Endothelial cell of umbilical vein (primary cell): ENCODE measurements around the gene ACP1. TPM values are rescaled to one million over a fixed set of nuclear protein-coding genes. Genes with fewer than 3 reads are reported as not detected.

Experiments used
- BruUV-seq: library from RNA; stranded (reverse); fragments of 400-500 nt; replicated peaks from 2 replicates; lab custom pipeline; 2021; lab: Mats Ljungman, UMichigan
- CTCF ChIA-PET: fragments of 300-600, 350-600 bp; sonication (Branson Sonifier 250); formaldehyde crosslinking; loops from one replicate; lab custom pipeline; 2021; ENCODE audit warnings: antibody characterized with exemption, inconsistent platforms; lab: Charles Lee
- POLR2A ChIA-PET: fragments of 300-600, 350-600 bp; sonication (Branson Sonifier 250); formaldehyde crosslinking; loops from one replicate; lab custom pipeline; 2021; ENCODE audit warnings: antibody characterized with exemption, inconsistent platforms; lab: Charles Lee
- DNase-seq: peaks from one replicate; pipeline ENCODE4 v3.0.0-alpha.2; 2011; ENCODE audit warnings: low read depth, low spot score
- FAIRE-seq: peaks from 2 replicates; lab custom pipeline; 2011; peaks lifted over from hg19 to GRCh38; lab: Jason Lieb, UNC
- H2AFZ ChIP-seq: 2 replicates; pipeline ENCODE4 v1.6.0; 2012; ENCODE audit warnings: low read depth, low read length, control low read depth, inconsistent platforms
- H3K27ac ChIP-seq: 2 replicates; pipeline ENCODE4 v1.5.1; 2011; ENCODE audit warnings: low read depth, mild to moderate bottlenecking, control low read depth, low read length, moderate library complexity; ENCODE audit not compliant: insufficient read depth
- H3K27me3 ChIP-seq, 2 experiments: 2 replicates each; pipeline versions ENCODE4 v1.6.0 to v1.6.1; 2011; ENCODE audit warnings: low read length in 2 of 2, mixed read lengths in 1 of 2; ENCODE audit not compliant: control insufficient read depth in 2 of 2, insufficient read depth in 2 of 2
- H3K36me3 ChIP-seq, 2 experiments: 2 replicates in 1 of 2; 3 replicates in 1 of 2; pipeline ENCODE4 v1.5.1; 2011; ENCODE audit warnings: low read length in 2 of 2, mild to moderate bottlenecking in 1 of 2, moderate library complexity in 1 of 2; ENCODE audit not compliant: control insufficient read depth in 2 of 2, insufficient read depth in 2 of 2; ENCODE audit errors: extremely low read depth in 1 of 2
- H3K4me1 ChIP-seq: 3 replicates; pipeline ENCODE4 v1.5.1; 2011; ENCODE audit warnings: mild to moderate bottlenecking, low read length; ENCODE audit not compliant: control insufficient read depth, insufficient read depth; ENCODE audit errors: extremely low read depth
- H3K4me2 ChIP-seq: 2 replicates; pipeline ENCODE4 v1.6.1; 2011; ENCODE audit warnings: low read length, control low read depth, mixed read lengths; ENCODE audit not compliant: insufficient read depth
- H3K4me3 ChIP-seq, 3 experiments: fragments of 200-600 bp in 1 of 3; sonication (generic), shearing (Covaris generic) in 1 of 3; replicated peaks in 1 of 3; 2 replicates each; pipeline ENCODE4 v1.5.1; 2011 to 2016; ENCODE audit warnings: control low read depth in 3 of 3, low read length in 3 of 3, mild to moderate bottlenecking in 2 of 3, inconsistent platforms in 1 of 3, low read depth in 1 of 3, moderate library complexity in 1 of 3; ENCODE audit not compliant: insufficient read depth in 1 of 3
- H3K79me2 ChIP-seq: 2 replicates; pipeline ENCODE4 v1.6.0; 2012; ENCODE audit warnings: low read length, inconsistent platforms; ENCODE audit not compliant: control insufficient read depth, insufficient read depth
- H3K9ac ChIP-seq: replicated peaks from 2 replicates; pipeline ENCODE3; 2011; ENCODE audit warnings: low read length, control low read depth; ENCODE audit not compliant: insufficient read depth; ENCODE audit errors: extremely low read depth
- H3K9me1 ChIP-seq: replicated peaks from 3 replicates; pipeline ENCODE4 v1.6.0; 2011; ENCODE audit warnings: mild to moderate bottlenecking, low read length; ENCODE audit not compliant: control insufficient read depth, insufficient read depth; ENCODE audit errors: extremely low read depth
- H3K9me3 ChIP-seq: replicated peaks from 2 replicates; pipeline ENCODE4 v1.5.1; 2012; ENCODE audit warnings: low read length, inconsistent platforms; ENCODE audit not compliant: control insufficient read depth, insufficient read depth
- H4K20me1 ChIP-seq: replicated peaks from 2 replicates; pipeline ENCODE3; 2011; ENCODE audit warnings: mild to moderate bottlenecking, low read length; ENCODE audit not compliant: control insufficient read depth, insufficient read depth; ENCODE audit errors: extremely low read depth
- EZH2 ChIP-seq: IDR thresholded peaks from 2 replicates; pipeline ENCODE4 v1.6.1; 2012; ENCODE audit warnings: borderline replicate concordance, low read depth, mild to moderate bottlenecking, moderate library complexity, low read length, inconsistent platforms; ENCODE audit not compliant: severe bottlenecking
- FOS ChIP-seq: IDR thresholded peaks from 2 replicates; pipeline ENCODE4 v1.6.1; 2011; ENCODE audit warnings: mild to moderate bottlenecking, low read length, moderate library complexity, borderline replicate concordance; ENCODE audit not compliant: insufficient read depth
- GATA2 ChIP-seq: IDR thresholded peaks from 2 replicates; pipeline ENCODE4 v1.7.0; 2011; ENCODE audit warnings: low read depth, mild to moderate bottlenecking, moderate library complexity, mixed read lengths, low read length; ENCODE audit not compliant: insufficient read length, insufficient read depth
- JUN ChIP-seq: IDR thresholded peaks from 2 replicates; pipeline ENCODE4 v1.6.1; 2011; ENCODE audit warnings: borderline replicate concordance, low read depth; ENCODE audit not compliant: insufficient read length, insufficient read depth
- MYC ChIP-seq: IDR thresholded peaks from one replicate; pipeline ENCODE4 v1.6.1; 2011; ENCODE audit warnings: mild to moderate bottlenecking, low read depth, low read length
- POLR2A ChIP-seq: IDR thresholded peaks from 2 replicates; pipeline ENCODE4 v1.6.1; 2012; ENCODE audit warnings: low read depth, mild to moderate bottlenecking, control low read depth, low read length
- POLR2AphosphoS5 ChIP-seq: IDR thresholded peaks from 2 replicates; pipeline ENCODE4 v1.6.1; 2012; ENCODE audit warnings: low read depth, mild to moderate bottlenecking, control low read depth, low read length, moderate library complexity; ENCODE audit not compliant: insufficient read depth
- dilution Hi-C: fragments of 300-500 bp; cut with MboI; formaldehyde crosslinking; loops from one replicate; pipeline ENCODE4 v1.15.0; 2019; ENCODE audit warnings: low sequenced_read_pairs; ENCODE audit not compliant: extremely low pct_ligation_motif_present
- intact Hi-C: fragments of 100-400 bp; cut with micrococcal nuclease; formaldehyde crosslinking; loops from one replicate; pipeline ENCODE4 v1.10.0; 2022
- polyA plus RNA-seq, 4 experiments: library from polyadenylated mRNA; depleted of rRNA in 3 of 4; stranded (reverse) in 3 of 4; unstranded in 1 of 4; fragments of >200 nt; gene quantifications; 2 replicates each; pipeline versions ENCODE4 v1.2.1 to v1.2.3, GENCODE V29; 2011 to 2012; ENCODE audit warnings: missing spikeins in 1 of 4
- total RNA-seq: library from RNA; stranded (reverse); gene quantifications from 2 replicates; pipeline ENCODE4 v1.2.3, GENCODE V29; 2021
- TF ChIP-seq, protein P1 (sequence below): IDR thresholded peaks from 2 replicates; pipeline ENCODE4 v1.6.1; 2011; ENCODE audit not compliant: insufficient read depth, insufficient read length
- TF ChIP-seq, protein P2 (sequence below), 2 donors: IDR thresholded peaks; 1 replicate in 1 of 2; 2 replicates in 1 of 2; pipeline ENCODE4 v1.5.1; 2011; ENCODE audit warnings: low read length in 2 of 2, mild to moderate bottlenecking in 2 of 2, moderate library complexity in 2 of 2, control low read depth in 1 of 2, inconsistent platforms in 1 of 2, low read depth in 1 of 2; ENCODE audit not compliant: insufficient read depth in 1 of 2; ENCODE audit errors: extremely low read depth in 1 of 2

ACP1 gene
- total and polyA plus RNA-seq, 2 donors (not counting 3 experiments of a cell fraction or from before 2014, with no cell fraction given), result 63.4 to 80.2 TPM

DNA sequence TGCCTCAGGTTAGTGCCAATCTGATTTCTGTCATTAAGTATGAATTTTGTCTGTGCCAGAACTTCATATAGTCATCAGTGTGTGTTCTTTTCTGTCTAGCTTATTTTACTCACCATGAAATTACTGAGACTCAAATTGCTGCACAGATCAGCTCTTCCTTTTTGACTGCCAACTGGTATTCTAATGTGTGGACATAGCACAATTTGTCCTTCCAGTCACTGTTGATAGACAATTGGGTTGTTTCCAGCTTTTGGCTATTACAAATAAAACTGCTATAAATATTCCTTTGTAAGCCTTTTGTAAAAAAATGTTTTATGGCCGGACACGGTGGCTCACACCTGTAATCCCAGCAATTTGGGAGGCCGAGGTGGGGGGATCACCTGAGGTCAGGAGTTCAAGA lies 8.7 kb upstream of the ACP1 start:
- no peak for DNase-seq
- Histone ChIP-seq H2AFZ (no peak overlapping the region), H3K4me1 (no peaks in the 10 kb centered on the region), H3K36me3 (no peaks in the 10 kb centered on the region), H3K9me3 (no peaks in the 10 kb centered on the region), H3K9me1 (no peaks in the 10 kb centered on the region), H4K20me1 (peaks cover 2% of the 10 kb centered on the region), H3K4me3 (no peak overlapping the region), H3K27ac (no peak overlapping the region), H3K27me3 (no peaks in the 10 kb centered on the region), H3K79me2 (no peaks in the 10 kb centered on the region), H3K4me2 (no peak overlapping the region), H3K9ac (no peak overlapping the region)
- dilution Hi-C loops (no loop called here), intact Hi-C loops (no loop called here)
- ChIA-PET POLR2A (no interaction called here), CTCF (interaction anchor here (2.2 kb wide), 1 partner anchor 10 kb away, joined by 21 read pairs; no protein-coding TSS in a partner anchor)
- no peak for FAIRE-seq
- BruUV-seq, result no TSS peak
- TF ChIP-seq JUN (no peak), POLR2A (no peak), FOS (no peak), MYC (no peak), POLR2AphosphoS5 (no peak), EZH2 (no peak), GATA2 (no peak)
- TF ChIP-seq, protein P1, sequence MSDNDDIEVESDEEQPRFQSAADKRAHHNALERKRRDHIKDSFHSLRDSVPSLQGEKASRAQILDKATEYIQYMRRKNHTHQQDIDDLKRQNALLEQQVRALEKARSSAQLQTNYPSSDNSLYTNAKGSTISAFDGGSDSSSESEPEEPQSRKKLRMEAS, result no peak
- TF ChIP-seq, protein P2, sequence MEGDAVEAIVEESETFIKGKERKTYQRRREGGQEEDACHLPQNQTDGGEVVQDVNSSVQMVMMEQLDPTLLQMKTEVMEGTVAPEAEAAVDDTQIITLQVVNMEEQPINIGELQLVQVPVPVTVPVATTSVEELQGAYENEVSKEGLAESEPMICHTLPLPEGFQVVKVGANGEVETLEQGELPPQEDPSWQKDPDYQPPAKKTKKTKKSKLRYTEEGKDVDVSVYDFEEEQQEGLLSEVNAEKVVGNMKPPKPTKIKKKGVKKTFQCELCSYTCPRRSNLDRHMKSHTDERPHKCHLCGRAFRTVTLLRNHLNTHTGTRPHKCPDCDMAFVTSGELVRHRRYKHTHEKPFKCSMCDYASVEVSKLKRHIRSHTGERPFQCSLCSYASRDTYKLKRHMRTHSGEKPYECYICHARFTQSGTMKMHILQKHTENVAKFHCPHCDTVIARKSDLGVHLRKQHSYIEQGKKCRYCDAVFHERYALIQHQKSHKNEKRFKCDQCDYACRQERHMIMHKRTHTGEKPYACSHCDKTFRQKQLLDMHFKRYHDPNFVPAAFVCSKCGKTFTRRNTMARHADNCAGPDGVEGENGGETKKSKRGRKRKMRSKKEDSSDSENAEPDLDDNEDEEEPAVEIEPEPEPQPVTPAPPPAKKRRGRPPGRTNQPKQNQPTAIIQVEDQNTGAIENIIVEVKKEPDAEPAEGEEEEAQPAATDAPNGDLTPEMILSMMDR (IDR thresholded peaks at IDR 0.05; ENCODE audit: extremely low read depth in 1 of 2, insufficient read depth in 1 of 2, low read depth in 1 of 2, low read length in 2 of 2), result no peak
